Stimulated activated CD4-positive, alpha-beta T cell treated with anti-CD3 and anti-CD28 coated beads, Interleukin-15, amount 100 ng/mL, for 48 hours (primary cell): ENCODE measurements around the gene TSEN54.

ENCODE experiments used
- DNase-seq, 2 donors: peaks; one replicate each; pipeline ENCODE4 v3.0.0-alpha.2; 2020; ENCODE audit warnings: low read depth in 2 of 2

The TSEN54 gene

DNA sequence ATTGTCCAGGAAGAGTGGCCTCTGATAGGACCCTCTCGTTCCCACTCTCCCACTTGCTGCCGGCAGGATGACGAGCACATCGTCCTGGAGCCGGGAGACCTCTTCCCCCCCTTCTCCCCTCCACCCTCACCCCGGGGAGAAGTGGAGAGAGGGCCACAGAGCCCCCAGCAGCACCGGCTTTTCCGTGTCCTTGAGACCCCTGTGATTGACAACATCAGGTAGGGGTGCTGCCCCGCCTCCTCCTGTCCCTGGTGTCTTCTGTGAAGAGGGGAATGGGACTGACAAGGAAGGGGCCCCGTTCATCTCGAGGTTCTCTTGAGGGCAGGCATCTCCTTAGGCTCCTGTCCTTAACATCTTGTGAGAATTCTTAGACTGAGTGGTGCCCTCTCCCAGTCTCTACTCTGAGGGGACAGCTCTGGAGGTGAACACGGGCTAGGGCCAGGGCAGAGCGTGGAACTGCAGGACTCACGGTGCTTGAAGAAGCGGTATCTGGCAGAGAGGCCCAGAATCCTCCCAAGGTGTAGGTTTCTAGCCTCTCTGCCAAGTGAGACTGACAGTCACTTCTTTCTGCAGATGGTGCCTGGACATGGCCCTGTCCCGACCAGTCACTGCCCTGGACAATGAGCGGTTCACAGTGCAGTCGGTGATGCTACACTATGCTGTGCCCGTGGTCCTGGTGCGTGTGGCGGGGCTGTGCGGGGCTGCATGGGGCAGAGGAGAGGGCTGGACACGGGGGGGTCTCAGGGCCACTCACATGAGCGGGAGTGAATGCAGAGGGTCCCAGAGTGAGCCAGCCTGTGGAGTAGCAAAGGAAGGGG lies 27.4 kb upstream of the TSEN54 start:
- DNase-seq, result no peak

DNA sequence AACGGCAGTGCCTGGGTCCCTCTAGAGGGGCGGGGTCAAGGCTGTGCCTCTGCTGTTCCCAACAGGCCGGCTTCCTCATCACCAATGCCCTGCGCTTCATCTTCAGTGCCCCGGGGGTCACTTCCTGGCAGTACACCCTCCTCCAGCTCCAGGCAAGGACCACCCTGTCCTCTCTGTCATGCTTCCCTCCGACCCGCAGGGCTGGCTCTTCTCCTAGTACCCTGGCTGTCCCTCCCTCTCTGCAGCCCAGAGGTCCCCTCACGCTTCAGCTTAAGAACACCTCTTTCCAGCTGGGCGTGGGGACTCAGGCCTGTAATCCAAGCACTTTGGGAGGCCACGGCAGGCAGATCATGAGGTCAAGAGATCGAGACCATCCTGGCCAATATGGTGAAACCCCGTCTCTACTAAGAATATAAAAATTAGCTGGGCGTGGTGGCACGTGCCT lies 26.8 kb upstream of the TSEN54 start:
- no peak for DNase-seq

DNA sequence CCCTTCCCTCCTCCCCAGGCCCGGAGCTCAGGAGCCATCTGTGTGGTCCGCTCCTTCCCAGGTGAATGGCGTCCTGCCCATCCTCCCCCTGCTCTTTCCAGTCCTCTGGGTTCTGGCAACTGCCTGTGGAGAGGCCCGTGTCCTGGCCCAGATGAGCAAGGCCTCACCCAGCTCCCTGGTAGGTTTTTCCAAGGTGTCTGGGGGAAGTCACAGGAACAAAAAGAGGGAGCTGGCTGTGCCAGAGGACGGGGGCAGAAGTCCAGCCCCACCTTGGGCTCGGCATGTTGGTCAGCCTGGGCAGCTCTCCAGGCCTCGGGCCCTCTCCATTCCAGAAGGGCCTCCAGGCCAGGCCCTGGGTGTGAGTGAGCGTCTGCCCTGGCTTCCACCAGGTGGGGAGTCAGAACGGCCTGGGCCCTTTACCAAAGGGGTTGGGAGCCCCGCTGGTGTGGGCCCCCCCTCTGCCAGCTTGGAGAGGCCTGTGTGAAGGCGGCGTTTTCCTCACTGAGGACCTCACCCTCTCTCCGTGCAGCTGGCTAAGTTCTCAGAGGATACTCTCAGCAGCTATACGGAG lies 26.1 kb upstream of the TSEN54 start:
- DNase-seq, result no peak

- DNase-seq, result no peak
Measured at GRCh38 chr17:75490953-75491649, 25.2 kb upstream of the TSEN54 start.

GRCh38 chr17:75491680-75492079 lies 24.6 kb upstream of the TSEN54 start:
- no peak for DNase-seq

DNA sequence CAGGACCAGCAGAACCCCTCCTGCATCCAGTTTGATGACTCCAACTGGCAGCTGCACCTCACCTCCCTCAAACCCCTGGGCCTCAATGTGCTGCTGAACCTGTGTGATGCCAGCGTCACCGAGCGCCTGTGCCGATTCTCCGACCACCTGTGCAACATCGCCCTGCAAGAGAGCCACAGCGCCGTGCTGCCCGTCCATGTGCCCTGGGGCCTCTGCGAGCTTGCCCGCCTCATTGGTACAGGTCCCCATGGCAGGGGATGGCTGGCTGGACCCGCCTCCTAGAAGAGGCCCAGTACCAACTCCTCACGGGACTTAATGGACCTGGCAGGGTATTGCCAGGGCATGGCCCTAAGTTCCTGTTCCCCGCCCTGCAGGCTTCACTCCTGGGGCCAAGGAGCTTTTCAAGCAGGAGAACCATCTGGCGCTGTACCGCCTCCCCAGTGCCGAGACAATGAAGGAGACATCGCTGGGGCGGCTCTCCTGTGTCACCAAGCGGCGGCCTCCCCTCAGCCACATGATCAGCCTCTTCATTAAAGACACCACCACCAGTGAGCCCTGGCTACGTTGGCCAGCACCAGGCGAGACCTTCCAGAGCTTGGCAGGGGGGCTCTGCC lies 23.7 kb upstream of the TSEN54 start:
- DNase-seq, result no peak

- DNase-seq, result no peak
Measured at GRCh38 chr17:75493476-75494129, 22.7 kb upstream of the TSEN54 start.

DNA sequence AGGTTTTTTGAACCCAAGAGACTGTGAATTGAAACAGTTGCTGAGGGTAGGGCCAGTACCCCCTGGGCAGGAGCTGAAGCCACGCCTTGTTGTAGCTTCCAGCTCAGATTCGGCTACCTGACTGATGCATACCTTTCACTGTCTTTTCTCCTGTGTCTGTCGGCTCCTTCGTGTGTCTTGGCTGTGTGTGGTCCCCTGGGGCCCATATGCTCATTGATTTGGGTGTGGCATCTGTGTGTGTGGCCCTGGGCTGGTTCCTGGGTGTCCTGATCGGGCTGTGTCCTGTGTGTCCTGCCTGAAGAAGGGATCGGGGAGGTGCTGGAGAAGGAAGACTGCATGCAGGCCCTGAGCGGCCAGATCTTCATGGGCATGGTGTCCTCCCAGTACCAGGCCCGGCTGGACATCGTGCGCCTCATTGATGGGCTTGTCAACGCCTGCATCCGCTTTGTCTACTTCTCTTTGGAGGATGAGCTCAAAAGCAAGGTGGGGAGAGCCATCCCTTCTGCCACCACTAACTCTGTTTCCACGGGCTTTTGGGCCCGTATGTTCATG lies 21.9 kb upstream of the TSEN54 start:
- no peak for DNase-seq

DNA sequence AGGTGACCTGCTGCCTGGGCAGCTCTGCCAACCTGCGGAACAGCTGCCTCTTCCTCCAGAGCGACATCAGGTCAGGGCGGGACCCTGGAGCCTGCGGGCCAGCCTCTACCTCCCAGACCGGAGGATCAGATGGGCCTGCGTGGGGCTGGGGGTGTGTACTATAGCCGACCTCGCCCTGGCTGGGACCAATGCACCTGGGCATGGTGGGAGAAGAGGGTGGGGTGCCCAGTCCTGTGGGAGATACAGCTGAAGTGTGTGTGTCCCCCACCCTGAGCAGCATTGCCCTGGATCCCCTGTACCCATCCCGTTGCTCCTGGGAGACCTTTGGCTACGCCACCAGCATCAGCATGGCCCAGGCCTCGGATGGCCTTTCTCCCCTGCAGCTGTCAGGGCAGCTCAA lies 20.3 kb upstream of the TSEN54 start:
- DNase-seq, result no peak

DNA sequence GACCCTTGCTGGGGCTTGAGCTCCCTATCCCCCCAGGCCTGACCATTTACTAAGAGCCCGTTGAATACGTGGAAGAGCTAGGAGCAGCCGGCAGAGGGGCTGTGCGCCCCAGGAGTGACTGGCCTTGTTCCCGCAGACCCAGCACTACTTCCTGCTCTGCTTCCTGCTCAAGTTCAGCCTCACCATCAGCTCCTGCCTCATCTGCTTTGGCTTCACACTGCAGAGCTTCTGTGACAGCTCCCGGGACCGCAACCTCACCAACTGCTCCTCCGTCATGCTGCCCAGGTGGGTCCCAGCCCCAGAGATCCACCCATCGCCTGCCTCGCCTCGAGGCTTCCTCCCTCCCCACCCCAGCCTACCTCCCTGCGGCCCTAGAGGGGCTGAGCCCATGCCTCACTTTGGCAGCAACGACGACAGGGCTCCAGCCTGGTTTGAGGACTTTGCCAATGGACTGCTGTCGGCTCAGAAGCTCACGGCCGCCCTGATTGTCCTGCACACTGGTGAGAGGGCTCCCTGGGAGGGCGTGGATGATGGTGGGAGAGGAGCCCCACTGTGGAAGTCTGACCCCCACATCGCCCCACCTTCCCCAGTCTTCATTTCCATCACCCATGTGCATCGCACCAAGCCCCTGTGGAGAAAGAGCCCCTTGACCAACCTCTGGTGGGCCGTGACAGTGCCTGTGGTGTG lies 18.1 kb upstream of the TSEN54 start:
- DNase-seq, result no peak

GRCh38 chr17:75498726-75499213 lies 17.6 kb upstream of the TSEN54 start:
- DNase-seq, result no peak

DNA sequence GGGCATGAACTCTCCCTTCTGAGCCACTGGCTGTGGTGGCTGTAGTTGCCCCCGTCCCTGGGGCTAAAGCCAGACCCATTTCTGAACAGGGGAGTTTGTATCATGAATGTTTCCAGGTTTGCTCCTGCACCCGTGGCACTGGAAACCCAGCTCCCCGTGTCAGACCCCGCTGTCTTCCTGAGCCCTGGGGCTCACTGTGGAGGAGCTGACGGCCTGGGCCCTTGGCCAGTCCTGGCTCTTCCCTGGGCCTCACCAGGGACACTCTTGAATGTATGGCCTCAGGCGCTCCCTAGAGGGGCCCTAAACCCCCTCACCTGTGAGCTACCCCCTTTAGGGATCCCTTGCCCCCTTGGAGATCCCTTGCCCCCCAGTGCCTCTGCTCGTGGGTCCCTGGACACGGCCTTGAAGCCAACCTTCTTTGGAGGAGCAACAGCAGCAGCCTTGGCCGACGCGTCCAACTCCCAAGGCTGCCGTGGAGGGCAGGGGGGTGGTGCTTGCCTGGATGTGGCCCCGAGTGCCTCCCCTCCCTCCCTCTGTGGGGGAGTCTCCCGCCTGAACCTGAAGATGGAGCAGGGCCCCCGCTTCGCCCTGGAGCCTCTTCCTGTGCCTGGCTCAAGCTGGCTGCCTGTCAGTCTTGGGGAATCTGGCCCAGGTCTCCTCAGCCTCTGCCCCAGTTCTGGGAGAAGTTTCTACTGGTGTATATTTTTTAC lies 16.9 kb upstream of the TSEN54 start:
- no peak for DNase-seq

DNA sequence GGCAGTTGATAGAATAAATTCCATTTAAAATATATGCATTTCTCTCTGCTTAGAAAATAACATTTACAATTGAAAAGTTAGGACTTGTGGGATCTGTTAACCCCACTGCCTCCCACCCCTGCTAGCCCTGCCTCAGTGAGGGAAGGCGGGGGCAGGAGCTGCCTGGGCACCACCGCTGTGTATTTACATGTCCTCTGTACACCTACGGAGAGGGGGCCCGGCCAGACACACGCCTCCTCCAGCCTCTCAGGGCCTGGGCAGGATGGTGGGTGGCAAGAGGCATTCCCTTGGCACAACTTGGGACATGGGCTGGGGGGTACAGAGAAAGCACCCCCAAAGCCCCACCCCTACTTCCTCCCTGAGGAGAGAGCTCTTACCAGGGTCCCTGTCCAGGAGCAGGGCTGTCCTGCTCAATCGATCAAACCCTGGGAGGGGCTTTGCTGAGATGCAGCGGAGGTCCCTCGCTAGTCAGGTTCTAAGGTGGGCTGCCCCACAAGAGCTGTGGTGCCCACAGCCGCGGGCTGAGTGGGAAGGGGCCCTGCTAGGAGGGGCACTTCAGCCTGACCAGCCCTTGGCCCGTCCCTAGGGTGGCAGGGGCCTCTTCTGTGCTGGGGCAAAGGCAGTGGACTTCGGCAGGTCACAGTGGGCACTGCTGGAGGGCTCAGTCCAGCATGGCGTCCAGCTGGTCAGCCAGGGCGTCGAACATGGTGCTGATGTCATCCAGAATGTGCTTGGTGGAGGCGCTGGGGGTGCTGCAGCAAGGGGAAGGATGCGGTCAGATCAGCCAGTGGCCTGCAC lies 15.7 kb upstream of the TSEN54 start:
- DNase-seq, result no peak

DNA sequence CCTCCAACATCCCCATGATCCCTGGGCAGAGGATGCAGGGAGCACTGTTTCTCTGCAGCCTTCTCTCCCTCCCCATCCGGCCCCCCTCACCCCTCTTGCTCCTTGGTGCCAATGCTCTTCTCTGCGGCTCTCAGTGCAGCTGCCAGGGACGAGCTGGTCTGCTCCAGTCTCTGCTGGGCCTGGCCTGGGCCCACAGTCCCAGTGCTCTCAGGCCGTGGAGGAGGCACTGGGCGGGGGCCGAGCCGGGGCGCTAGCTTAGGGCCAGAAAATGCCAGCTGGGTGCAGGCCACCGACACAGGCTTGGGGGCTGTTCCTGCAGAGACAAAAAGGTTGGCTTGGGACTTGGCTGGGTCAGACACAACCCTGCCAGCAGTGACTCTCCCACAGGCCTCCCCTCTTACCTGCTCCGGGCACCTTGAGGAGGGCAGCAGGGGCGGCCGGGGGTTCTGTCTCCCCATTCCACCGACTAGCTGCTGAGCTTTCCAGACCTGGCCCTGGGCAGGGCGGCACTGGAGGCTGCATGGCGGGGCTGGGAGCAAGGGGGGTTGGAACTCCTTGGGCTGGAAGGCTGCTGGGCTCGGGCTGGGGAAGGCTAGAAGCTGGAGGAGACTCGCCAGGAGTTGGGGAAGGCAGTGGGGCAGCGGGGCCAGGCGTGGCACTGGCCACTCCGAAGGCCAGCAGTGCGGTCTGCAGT lies 14.8 kb upstream of the TSEN54 start:
- DNase-seq, result no peak

DNA sequence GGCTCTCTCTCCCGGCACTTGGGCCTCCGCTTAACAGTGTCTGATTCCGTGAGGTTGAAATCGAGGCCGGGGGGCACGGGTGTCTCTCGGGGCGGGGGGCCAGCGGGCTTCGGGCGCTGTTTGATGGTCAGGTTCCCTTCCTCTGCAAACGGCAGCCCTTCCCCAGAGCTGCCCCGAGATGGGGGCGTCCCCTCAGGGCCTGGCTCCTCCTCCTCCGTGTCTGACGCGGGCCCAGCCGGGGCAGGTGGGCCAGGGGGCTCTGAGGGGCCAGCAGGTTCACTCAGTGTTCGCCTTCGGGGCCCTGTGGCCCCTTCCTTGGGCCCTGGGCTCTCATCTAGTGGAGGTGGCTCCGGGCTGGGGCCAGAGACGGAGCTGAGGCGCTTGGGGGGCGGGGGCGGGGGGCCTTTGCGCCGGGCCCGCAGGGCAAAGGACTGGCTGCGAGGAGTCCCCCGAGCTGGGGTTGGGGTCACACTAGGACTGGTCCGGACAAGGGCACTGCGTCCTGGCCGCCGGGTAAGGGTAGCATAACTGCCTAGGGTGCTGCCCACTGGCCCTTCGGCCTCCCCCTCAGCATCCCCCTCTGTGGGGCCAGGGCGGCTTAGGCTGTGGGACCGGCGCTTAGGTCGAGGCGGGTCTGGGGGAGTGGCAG lies 14.1 kb upstream of the TSEN54 start:
- DNase-seq, result no peak

- no peak for DNase-seq
Measured at GRCh38 chr17:75502721-75503329, 13.5 kb upstream of the TSEN54 start.

DNA sequence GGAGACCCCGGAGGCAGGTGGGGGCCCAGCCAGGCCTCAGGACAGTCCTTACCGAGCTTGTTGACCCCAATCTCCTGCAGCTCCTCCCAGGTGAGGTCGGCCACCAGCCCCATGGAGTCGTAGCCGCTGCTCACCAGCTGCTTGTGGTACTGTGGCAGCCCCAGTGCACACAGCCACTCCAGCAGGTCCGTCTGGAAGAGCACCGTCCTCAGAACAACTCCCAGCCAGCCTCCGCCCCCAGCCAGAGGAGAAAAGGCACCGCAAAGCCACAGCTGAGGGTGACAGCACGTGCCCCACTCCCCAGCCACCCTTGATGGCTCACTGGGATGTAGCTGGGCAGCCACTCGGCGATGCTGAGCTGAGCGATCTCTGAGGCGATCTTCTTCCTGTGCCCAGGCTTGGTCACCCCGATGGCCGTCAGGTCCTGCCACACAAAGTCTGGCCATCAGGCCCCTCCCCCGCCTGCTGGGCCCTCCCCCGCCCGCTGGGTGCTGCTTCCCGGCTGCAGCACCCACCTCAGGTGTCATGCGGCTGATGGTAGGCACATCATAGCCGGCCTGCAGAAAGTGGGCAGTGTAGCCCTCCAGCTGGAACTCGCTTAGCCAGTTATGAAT lies 12.9 kb upstream of the TSEN54 start:
- no peak for DNase-seq
